HK-2 (cell line): ENCODE results near the gene PMM2.
"Not testable (repeated sequence)": the region's sequence is repeated elsewhere in the genome, so short reads cannot be mapped to it uniquely, and the experiment has no call there.

Source experiments
- DNase-seq: peaks from one replicate; pipeline ENCODE4 v3.0.0-alpha.2; 2018; ENCODE audit not compliant: unreplicated experiment

Gene PMM2

GRCh38 chr16:8867216-8867931, 69.7 kb downstream of the PMM2 start:
- no peak for DNase-seq

- no peak for DNase-seq
Measured at GRCh38 chr16:8867932-8868415, 70.3 kb downstream of the PMM2 start.

- peak; percentile 83 for DNase-seq
Measured at GRCh38 chr16:8868416-8869211, 71.0 kb downstream of the PMM2 start, which contains the start of gene CARHSP1. CARHSP1 (minus strand) TSS chr16:8869006; CDS start chr16:8859328, 9,678 bp downstream.

- DNase-seq = no peak
Measured at GRCh38 chr16:8869212-8869987, 71.8 kb downstream of the PMM2 start.

- not testable (repeated sequence) for DNase-seq
Measured at GRCh38 chr16:8869988-8870241, 72.3 kb downstream of the PMM2 start.

- no peak for DNase-seq
Measured at GRCh38 chr16:8872071-8872470, 74.4 kb downstream of the PMM2 start.

GRCh38 chr16:8872967-8873865, 75.6 kb downstream of the PMM2 start:
- no peak for DNase-seq

- not testable (repeated sequence) for DNase-seq
Measured at GRCh38 chr16:8873866-8874195, 76.2 kb downstream of the PMM2 start.

GRCh38 chr16:8874388-8874787, 76.7 kb downstream of the PMM2 start:
- DNase-seq = no peak

GRCh38 chr16:8875317-8875716, 77.7 kb downstream of the PMM2 start:
- DNase-seq = not testable (repeated sequence)

- DNase-seq = peak; percentile 35
Measured at GRCh38 chr16:8877894-8878522, 80.4 kb downstream of the PMM2 start.

- peak; percentile 59 for DNase-seq
Measured at GRCh38 chr16:8878523-8878911, 80.9 kb downstream of the PMM2 start.

- no peak for DNase-seq
Measured at GRCh38 chr16:8880839-8881510, 83.3 kb downstream of the PMM2 start.

GRCh38 chr16:8882041-8882617, 84.5 kb downstream of the PMM2 start, which contains the start of gene LITAFD:
LITAFD (plus strand) TSS chr16:8882351; CDS start chr16:8884356, 2,005 bp downstream.
- DNase-seq = no peak

GRCh38 chr16:8882725-8883377, 85.2 kb downstream of the PMM2 start:
- no peak for DNase-seq

- DNase-seq = peak; percentile 66
Measured at GRCh38 chr16:8885674-8886592, 88.3 kb downstream of the PMM2 start.

GRCh38 chr16:8886593-8887430, 89.2 kb downstream of the PMM2 start:
- no peak for DNase-seq

- DNase-seq = no peak
Measured at GRCh38 chr16:8887431-8887765, 89.8 kb downstream of the PMM2 start.
